ENCODE results near the gene PTPRM.

The PTPRM gene

GRCh38 chr18:7908681-7909299 is 341.7 kb downstream of the PTPRM start:
- DNase-seq = no peak

- DNase-seq = no peak
Measured at GRCh38 chr18:7914834-7915670, 347.9 kb downstream of the PTPRM start.

GRCh38 chr18:7918701-7919100 is 351.6 kb downstream of the PTPRM start:
- DNase-seq = no peak

GRCh38 chr18:7919565-7919964 is 352.4 kb downstream of the PTPRM start:
- no peak for DNase-seq

- no peak for DNase-seq
Measured at GRCh38 chr18:7921938-7922587, 354.9 kb downstream of the PTPRM start.

- DNase-seq = no peak
Measured at GRCh38 chr18:7923105-7923504, 356.0 kb downstream of the PTPRM start.

- no peak for DNase-seq
Measured at GRCh38 chr18:7924616-7925015, 357.5 kb downstream of the PTPRM start.

GRCh38 chr18:7926526-7926925 is 359.4 kb downstream of the PTPRM start:
- DNase-seq = no peak

GRCh38 chr18:7927119-7927518 is 360.0 kb downstream of the PTPRM start:
- DNase-seq = no peak

GRCh38 chr18:7931763-7932162 is 364.6 kb downstream of the PTPRM start:
- no peak for DNase-seq

GRCh38 chr18:7937268-7937667 is 370.2 kb downstream of the PTPRM start:
- no peak for DNase-seq

- no peak for DNase-seq
Measured at GRCh38 chr18:7939521-7939920, 372.4 kb downstream of the PTPRM start.

GRCh38 chr18:7940379-7940778 is 373.3 kb downstream of the PTPRM start:
- DNase-seq = no peak

GRCh38 chr18:7940971-7941370 is 373.9 kb downstream of the PTPRM start:
- DNase-seq = no peak

- DNase-seq = no peak
Measured at GRCh38 chr18:7941533-7941932, 374.4 kb downstream of the PTPRM start.

GRCh38 chr18:7945882-7946281 is 378.8 kb downstream of the PTPRM start:
- no peak for DNase-seq

- peak in 3 of 6 experiments; percentile 4 to 33 (median 5) for DNase-seq
Measured at GRCh38 chr18:7946734-7947377, 379.7 kb downstream of the PTPRM start.

- DNase-seq = no peak
Measured at GRCh38 chr18:7950380-7951136, 383.4 kb downstream of the PTPRM start.

GRCh38 chr18:7953095-7953958 is 386.2 kb downstream of the PTPRM start:
- DNase-seq = no peak

- no peak for DNase-seq
Measured at GRCh38 chr18:7954238-7954637, 387.1 kb downstream of the PTPRM start.

GRCh38 chr18:7955175-7955574 is 388.1 kb downstream of the PTPRM start:
- DNase-seq = no peak

- DNase-seq = no peak
Measured at GRCh38 chr18:7957297-7957696, 390.2 kb downstream of the PTPRM start.
